SW 1271 (cell line): ENCODE data around the gene PRLR.
A peak's percentile ranks its signal among the peaks of the same experiment; 100 is the strongest.

Experiments
- DNase-seq, 2 experiments: peaks; one replicate each; lab custom pipeline; 2025; lab: John Stamatoyannopoulos, UW

PRLR gene

DNA sequence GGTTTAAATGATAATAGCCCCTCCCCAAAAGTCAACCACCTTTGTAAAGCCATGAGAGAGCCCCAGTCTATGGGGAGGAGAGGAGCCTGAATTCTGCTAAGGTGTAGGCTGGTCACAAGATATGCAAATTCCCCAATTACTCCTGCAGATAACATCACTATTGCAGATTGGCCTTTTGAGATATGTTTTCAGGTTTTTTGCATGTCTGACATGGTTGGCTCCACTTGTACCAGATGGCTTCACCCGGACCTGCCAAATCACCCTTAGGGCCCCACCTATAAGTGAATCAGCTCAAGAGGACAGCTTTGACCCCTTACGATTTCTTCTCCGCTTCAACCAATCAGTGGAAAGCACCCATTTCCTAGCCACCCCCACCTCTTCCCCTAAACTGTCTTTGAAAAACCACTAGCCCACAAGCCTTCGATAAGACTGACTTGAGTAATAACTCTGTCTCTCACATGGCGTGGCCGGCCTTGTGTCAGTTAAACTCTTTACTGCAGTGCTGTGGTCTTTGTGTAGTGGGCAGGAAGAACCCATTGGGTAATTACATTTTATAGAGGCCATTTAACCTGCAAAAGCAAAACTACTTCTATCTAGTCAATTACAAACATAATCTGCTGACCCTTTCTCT, 69.7 kb downstream of the PRLR start:
- no peak for DNase-seq

DNA sequence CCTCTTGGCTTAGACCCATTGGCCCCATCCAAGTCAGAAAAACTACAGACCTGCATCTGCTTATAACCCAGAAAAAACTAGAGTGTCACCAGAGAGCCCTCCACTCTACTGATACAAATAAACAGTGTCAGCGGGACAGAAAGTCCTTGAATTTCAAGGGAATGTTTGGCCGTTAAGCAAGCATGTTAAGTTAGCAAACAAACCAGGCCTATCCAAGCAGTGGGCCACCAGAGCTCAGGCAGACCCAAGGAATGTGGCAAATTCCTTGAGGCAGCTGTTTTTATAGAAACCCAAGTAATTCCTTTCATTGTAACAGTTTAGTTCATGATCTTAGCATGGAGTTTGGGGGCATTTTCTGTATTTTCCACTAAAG, 70.9 kb downstream of the PRLR start:
- DNase-seq, result no peak

DNA sequence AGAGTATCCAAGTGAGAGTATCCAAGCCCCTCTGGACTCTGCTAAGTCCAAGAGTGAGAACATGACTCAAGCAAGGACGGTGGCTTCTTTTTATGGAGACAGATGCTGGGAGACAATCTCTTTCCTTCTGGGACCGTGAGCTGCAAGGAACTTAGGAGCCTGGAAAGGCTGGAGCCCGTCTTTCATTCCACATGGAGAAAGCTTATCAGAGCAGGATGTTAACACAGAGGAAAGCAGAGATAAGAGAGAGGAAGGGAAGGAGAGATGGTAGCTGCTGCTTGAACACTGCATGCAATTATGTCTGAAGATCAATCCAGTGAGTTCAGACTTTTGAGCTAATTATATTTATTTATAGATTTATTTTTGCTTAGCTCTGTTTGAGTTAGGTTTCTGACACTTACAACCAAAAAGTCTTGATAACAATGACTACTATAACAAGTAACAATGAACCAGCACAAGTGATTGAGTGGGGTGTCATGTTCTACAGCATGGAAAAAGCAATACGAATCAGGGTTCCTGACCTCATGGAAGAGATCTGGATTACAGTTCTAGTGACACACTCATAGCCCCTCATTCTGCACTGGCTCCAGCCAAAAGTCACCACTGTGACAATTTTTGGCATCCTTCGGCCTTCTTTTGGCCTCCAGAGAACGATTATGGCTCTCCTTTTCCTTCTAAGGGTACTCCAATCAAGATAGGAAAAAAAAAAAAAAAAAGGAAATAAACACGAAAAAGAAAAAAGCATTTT, 71.5 kb downstream of the PRLR start:
- no peak for DNase-seq

DNA sequence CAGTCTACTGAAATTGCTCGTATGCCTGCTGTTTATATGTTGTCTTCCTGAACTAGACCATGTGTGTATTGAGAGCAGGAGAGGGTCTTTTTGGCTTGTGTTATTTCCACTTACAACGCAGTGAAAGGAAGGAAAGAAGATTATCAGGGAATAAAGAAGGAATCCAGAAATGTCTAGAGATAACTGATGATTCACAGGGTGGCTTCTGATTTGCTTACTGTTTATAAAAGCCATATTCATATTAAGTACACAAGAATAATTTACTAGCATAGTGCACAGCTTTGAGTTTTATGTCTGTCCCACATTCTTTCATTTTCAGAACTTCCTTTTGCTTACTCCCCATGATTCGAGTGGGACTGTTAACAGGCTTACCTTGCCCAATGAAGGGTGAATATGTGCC, 72.1 kb downstream of the PRLR start:
- no peak for DNase-seq

DNA sequence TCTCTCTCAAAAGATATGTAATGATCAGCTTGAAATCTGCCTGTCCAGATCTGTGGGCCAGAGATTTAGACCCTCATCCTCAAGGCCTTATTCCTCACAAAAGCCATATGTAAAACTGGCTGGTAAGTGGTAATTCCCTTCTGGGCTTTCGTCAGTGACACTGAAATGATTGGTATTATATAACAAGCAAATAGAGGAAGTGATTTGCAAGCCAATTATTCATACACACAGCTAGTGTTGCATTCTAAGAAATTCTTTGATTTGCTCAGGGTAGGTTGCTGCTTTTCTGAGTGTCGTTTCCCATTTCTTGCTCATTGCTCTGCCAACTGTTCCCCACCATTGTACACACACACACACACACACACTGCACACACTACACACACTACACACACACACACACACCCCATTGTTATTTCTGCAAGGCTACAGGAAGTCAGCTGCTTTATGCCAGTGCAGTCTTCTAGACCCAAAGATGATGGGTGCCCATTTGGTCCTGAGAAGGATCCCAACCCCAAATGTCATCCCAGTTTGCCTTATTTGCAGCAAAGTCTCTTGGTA, 76.8 kb downstream of the PRLR start:
- no peak for DNase-seq

DNA sequence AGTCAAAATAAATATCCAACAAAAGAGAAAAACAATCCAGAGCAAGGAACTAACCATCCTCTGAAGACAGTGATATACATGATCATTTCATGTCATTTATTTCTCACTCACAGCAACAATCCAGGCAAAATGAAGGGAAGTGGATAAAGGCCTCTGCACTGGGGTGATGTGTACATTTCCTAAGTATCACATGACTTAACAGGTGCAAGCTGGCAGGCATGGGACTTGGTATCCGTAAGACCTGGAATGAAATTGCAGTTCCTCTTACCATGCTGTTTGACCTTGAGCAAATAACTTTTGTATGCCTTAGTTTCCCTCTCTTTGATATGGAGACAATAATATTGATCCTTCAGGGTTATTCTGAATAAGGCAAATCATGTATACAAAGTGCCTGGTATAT, 77.6 kb downstream of the PRLR start:
- DNase-seq, result no peak

DNA sequence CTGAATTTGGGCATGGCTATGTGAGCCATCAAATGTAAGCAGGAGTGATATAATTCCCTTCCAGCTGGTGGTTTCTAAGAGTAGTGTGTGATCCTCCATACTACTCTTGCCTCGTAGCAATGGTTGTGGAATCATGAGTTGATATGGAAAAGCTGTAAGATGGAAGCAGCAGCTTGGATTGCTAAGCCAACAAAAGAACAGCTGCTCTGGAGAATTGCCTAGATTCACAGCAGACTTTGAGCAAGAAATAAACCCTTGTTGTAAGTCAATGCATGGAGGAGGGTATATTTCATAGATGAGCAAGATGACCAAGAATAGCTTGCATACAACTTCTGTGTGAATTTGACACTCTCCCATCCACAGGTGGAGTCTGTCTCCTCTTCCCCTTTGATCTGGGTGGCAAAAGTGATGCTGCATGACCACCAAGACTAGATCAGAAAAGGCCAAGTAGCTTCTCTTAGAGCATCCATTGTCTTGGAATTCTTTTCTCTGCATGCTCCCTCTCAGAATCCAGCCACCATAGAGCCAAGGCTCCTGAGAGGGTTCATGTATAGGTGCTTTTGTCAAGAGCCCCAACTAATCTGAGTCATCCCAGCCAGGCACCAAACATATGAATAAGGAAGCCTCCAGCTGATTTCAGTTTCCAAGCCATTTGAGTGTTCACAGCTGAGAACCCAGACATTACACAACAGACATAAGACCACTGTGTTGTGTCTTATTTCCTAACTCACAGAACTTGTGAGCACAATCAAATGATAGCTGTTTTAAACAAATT, 79.0 kb downstream of the PRLR start:
- no peak for DNase-seq

DNA sequence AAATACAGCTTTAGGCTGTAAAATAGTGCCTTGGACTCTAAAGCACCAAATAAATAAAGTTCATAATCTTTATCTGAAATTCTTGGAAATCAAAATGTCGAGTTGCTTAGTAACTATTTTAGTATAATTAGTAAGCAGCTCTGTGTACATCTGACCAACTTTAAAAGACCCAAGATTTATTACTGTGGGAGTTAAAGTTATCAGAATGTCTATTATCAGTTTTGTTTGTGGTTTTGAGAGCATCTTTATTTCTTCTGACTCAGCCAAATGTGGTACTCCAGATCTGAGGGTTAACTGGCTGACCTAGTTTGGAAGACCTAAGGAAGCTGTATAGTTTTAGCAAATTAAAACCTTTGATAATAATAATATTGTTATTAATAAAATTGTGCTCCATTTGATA, 81.2 kb downstream of the PRLR start:
- DNase-seq, result no peak

DNA sequence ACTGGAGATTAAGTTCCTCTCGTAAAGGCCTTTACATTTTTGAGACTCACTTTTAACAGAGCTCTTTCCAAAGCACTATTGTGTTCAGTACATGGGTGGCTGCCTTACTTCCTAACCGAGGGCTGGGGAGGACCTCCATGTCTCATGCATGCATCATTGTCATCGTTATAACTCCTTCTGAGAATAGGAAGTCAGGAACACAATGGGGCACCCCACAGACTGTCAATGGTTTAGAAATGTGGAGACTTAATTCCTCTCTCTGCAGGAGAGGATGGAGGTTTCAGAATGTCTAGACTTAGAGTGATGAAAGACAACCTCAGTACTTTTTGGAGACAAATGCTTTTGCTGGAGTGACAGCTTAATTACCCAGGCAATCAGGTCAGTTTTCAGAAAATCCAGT, 83.9 kb downstream of the PRLR start:
- DNase-seq, result no peak

DNA sequence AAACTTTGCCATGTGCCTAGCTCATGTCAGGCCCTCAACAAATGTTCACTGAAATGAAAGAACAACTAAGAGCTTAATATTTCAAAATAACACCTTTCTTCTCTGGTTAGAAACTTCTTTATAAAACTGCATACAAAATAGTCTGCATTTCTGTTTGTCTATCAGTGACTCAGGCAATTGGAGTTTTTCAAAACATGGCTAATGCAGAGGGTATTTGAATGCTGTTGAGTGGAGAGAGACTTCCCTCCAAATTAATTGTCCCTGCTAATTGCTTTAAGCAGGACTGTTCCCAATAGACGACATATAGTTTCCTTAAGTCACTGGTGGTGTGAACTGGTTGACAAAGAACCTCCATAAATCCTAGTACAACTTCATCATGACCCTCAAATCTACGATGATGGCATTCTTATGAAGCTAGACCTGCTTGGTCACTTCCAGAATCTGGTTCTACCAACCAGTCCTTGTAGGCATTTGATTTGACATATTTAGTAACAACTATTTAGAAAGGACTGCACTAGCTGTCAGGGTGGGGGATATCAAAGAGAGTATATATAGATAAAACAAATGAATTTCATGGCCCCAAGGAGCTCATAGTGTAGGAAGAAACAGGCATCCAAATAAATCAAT, 84.5 kb downstream of the PRLR start:
- DNase-seq, result no peak

DNA sequence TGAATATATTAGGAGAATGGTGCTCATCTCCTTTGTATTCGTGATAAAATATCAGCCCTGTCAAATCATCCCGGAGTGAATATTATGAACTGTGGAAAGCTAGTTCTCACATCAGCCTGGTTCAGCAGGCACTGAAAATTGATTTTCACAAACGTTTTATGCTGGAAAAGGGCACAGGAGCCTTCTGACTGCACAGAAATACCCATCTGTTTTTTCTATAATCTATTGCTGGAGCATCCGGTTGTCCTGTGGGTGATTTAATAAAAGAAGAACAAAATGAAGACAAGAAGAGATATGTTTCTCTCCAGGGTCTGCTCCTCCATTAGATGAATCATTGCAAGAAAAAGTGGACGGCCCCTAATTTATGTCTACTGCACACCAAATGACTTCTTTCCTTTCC, 85.3 kb downstream of the PRLR start:
- no peak for DNase-seq

DNA sequence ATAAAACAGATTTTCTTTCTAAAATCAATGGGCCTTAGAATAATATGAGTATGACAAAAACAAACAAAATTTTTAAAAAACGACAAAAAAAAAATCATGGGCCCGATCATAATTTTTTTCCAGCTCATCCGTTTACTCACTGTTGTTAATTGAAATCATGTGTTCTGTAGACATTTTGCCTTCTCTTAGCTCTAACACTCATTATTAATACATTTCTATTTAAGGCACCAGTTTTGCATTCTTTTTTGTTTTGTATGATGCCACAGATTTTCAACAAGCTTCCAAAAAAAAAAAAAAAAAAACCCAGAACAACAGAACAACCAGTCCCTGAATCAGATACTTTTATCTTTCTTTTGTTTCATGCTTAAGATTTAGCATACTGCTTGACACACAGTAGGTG, 86.4 kb downstream of the PRLR start:
- DNase-seq, result no peak

DNA sequence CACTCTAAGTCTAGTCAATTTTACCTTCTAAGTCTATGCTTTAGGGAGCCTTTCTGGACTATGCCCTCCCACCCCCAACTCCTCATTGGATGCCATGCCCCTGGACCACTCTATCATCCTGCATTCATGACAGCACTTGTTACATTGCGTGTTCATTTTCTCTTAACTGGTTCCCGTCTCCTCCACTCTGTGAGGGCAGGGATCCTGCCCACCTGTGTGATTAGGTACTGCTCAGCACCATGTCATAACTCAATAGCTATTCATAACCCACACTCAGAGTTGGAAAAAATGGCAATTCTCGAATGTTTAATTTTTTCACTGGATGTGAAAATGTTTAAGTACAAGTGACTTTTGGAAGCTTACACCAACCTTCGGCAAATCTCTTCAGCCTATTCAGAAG, 88.5 kb downstream of the PRLR start:
- DNase-seq, result no peak

DNA sequence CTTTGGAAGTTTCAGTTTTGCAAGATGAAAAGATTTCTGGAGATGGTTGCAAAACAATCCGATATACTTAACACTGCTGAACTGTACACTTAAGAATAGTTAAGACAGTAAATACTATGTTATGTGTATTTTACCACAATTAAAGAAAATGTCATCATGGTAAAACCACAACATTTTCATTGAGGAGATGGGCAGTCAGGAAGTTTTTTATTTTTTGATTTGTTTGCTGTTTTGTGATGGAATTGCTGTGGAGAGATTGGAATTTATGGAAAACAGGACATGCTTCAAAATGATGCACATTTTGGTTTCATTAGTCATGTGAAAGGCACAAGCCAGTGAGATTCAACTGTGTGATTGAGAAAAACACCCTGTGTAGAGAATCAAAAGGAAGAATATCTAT, 92.1 kb downstream of the PRLR start:
- DNase-seq, result peak in 1 of 2 experiments; percentile 24

DNA sequence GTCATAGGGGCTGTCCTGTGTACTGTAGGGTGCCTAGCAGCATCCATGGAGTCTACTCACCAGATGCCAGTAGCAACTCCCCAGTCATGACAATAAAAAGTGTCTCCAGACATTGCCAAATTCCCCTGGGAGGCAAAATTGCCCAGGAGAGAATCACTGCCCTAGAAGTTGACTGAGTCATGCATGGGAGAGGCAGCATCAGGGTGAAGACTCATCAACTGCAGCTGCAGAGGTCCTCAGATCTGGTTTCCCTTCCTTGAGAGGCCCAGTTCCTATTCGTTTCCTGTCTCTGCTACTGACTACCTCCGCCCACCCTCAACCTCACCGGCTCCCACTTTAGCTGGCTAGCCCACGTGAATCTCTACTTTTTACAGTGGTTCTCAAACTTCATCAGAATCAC, 93.9 kb downstream of the PRLR start:
- peak; percentile 46 to 49 for DNase-seq

DNA sequence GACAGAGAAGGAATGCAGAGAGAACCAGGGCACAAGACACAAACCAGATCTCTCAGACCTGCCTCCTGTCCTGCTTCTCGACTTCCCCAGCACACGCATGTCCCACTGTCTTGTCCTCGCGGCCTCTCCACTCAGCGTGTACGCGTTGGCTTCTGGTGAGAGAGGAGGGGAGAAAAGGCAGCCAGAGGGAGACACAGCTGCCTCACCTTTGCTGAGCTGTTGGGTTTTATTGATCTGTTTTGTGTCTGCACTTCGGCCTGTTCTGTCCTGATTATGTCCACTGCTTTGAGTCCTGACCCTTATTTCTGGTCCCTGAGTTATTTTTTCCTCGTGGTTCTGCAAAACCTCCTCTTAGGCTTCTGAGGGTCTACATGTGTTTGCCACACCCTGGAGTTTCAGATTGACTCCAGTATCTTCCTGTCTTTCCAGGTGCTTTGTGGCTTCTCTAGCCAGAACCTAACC, 95.0 kb downstream of the PRLR start:
- no peak for DNase-seq

DNA sequence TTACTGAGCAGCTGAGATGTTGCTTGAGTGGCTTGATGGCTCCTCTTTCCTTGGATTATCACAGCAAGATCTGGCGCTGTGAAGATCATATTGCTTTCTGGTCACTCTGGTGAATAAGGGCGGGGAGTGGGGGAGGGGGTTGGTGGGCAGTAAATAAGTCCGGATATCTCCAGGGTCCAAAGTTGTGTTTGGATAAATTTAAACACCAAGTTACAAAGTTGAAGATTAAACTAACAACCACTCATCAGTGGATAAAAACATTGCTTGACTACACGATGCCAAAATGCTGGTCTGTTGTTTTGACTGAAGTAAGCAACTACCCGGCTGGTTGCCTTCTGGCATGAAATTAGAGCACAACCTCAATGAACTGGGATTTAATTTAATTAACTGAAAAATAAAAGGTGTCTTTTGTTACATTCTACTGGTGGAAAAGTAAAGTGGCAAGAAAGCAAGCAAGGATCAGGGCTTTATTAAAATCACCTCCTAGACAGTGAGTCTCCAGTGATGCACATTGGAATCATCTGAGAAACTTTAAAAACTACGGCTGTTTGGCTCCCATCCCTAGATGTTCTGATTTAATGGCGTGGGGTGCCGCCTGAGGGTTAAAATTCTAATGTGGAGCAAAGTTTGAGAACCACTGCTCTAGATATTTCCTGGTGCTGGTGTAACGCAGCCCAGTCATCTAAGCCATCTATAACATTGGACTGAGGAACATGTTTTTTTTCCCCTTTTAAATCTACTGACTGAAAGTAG, 95.8 kb downstream of the PRLR start:
- no peak for DNase-seq

DNA sequence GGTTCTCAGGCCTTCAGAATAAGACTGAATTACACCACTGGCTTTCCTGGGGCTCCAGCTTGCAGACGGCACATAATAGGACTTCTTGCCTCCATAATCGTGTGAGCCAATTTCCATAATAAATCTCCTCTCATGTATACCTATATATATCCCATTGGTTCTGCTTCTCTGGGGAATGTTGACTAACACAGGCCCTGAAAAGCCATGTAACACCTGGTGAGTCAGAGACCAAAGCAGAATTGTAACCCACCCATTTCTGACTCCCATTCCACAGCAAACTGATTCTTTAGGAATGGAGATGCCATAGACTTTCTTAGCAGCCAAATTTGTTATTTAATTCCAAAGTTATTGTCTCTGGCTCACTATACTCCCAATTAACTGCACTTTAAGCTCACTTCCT, 97.1 kb downstream of the PRLR start:
- DNase-seq, result no peak

DNA sequence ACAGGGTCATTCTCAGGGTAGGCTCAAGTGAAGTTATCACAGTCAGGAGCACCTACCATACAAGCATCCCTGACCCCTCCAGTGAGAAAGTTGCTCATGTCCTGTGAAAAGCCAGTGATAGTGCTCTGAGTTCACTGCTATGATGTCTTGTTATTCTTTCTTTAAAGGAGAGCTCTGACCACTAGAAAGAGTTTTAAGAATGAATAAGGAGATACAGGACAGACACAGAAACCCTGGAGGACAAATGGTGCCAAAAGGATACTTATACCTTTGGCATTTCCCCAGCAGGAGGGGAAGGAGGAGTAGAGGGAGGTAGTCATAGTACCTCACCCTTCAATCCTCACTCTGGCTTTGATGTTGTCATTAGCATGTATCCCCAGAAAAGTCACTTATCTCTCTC, 98.6 kb downstream of the PRLR start:
- no peak for DNase-seq

DNA sequence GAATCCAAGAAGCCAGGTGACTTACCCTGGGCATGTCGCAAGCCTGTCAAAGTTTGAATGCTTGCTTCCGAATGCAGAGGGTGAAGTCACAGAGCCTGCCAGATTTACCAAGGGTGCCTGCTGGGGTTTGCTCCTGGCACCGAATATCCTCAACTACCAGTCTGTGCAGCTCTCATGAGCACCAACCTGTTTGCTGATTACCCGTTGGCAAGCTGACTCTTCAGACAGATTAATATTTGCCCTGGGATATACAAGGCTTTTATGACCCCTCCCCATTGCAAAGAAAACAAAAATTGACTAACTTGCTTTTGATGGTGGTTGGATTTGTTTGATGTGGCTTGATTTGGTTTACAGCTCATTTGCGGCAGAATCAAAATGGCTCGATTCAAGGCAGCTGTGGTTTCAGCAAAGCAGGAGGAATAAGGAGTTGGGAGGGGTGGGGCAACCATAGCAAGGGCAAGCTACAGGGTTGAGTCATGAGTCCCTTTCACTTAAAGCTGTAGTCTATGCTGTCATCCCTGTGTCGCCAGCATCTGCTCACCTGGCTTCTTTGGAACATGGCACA, 100.3 kb downstream of the PRLR start:
- DNase-seq, result no peak

DNA sequence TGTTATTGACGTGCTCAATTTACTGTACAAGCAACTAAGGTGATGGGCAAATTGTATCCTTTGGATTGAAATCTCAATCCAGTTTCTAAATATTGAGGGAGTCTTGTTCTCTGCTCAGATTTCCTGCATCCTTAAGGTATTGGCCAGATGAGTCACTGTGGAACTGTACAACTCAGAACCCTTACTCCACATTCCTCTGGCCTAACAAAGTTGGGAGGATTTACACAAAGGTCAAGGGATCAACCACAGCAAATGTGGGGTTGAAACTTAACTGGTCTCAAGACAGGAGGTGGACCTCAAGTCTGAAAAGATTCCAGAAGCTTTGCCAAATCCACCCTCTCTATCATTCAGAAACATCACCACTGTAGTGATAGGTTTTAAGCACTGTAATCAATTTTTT, 101.0 kb downstream of the PRLR start:
- peak in 1 of 2 experiments; percentile 45 for DNase-seq
